Measurements from ENCODE around the gene TMC3. TPM values are rescaled to one million over a fixed set of nuclear protein-coding genes. Genes with fewer than 3 reads are reported as not detected.

The TMC3 gene
- polyA plus RNA-seq, 4 donors, result 0.25 to 5.3 TPM; not detected in 2

DNA sequence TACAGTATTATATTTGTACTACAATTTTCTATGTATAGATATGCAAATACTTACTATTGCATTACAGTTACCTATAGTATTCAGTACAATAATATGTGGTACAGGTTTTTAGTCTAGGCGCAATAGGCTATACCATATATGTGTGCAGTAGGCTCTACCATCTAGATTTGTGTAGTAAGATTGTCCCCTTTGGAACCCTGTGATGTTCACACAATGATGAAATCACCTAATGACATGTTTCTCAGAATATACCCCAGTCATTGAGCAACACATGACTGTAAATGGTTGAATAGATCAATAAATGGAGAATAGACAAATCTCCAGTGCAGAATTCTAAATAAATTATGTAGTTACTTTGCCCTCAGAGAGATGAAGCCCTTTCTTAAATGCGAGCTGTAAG lies 17.6 kb upstream of the TMC3 start:
- DNase-seq, result peak in 1 of 2 donors; percentile 21
- H3K4me3 ChIP-seq (ENCODE audit: low read depth in 1 of 3, low read length in 3 of 3), result no peak overlapping the region
- H3K27ac ChIP-seq (ENCODE audit: low read depth in 1 of 3, low read length in 2 of 3), result no peak overlapping the region
- no peaks in the 10 kb centered on the region for H3K27me3 ChIP-seq (ENCODE audit: control insufficient read depth in 3 of 3, insufficient read depth in 3 of 3, low read length in 3 of 3)
- no peak for FAIRE-seq
- WGBS, 3 donors, result 90 to 95% (median 94%) methylated on average over 2 of the region's 2 CpGs
- no peaks in the 10 kb centered on the region for H3K36me3 ChIP-seq (ENCODE audit: control insufficient read depth in 3 of 3, insufficient read depth in 2 of 3, low read depth in 1 of 3, low read length in 3 of 3)
- peaks cover 0 to 4% (median 4%) of the 10 kb centered on the region in 3 donors for H3K4me1 ChIP-seq (ENCODE audit: control insufficient read depth in 3 of 3, insufficient read depth in 2 of 3, low read depth in 1 of 3, low read length in 2 of 3)
- peaks cover 0 to 5% of the 10 kb centered on the region in 2 donors for H3K9me3 ChIP-seq (ENCODE audit: control insufficient read depth in 2 of 2, insufficient read depth in 1 of 2, low read depth in 1 of 2, low read length in 1 of 2)

DNA sequence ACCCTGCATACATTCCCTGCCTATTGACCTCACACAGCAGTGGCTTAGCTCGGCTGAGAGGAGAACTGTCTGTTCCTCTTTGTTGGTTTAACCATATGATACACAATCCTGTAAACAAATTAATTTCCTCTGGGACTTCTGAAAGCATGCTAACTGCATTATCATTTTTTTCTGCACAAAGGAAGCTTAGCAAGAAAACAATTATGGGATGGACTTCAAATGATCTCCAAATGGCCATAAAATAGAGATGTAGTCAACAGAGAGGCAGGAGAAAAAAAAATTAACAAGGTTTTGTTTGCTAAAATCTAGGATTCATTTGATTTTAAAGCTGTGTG lies 14.4 kb upstream of the TMC3 start:
- Histone ChIP-seq H3K4me3 (ENCODE audit: low read depth in 1 of 3, low read length in 3 of 3) (no peak overlapping the region), H3K27me3 (ENCODE audit: control insufficient read depth in 3 of 3, insufficient read depth in 3 of 3, low read length in 3 of 3) (no peaks in the 10 kb centered on the region), H3K36me3 (ENCODE audit: control insufficient read depth in 3 of 3, insufficient read depth in 2 of 3, low read depth in 1 of 3, low read length in 3 of 3) (no peaks in the 10 kb centered on the region), H3K9me3 (ENCODE audit: control insufficient read depth in 2 of 2, insufficient read depth in 1 of 2, low read depth in 1 of 2, low read length in 1 of 2) (peaks cover 2 to 4% of the 10 kb centered on the region in 2 donors), H3K4me1 (ENCODE audit: control insufficient read depth in 3 of 3, insufficient read depth in 2 of 3, low read depth in 1 of 3, low read length in 2 of 3) (peaks cover 4 to 9% (median 5%) of the 10 kb centered on the region in 3 donors), H3K27ac (ENCODE audit: low read depth in 1 of 3, low read length in 2 of 3) (no peak overlapping the region)
- DNase-seq (no peak), FAIRE-seq (no peak)
- 43 to 75% (median 64%) methylated on average over 1 of the region's 1 CpG for WGBS, 3 donors

DNA sequence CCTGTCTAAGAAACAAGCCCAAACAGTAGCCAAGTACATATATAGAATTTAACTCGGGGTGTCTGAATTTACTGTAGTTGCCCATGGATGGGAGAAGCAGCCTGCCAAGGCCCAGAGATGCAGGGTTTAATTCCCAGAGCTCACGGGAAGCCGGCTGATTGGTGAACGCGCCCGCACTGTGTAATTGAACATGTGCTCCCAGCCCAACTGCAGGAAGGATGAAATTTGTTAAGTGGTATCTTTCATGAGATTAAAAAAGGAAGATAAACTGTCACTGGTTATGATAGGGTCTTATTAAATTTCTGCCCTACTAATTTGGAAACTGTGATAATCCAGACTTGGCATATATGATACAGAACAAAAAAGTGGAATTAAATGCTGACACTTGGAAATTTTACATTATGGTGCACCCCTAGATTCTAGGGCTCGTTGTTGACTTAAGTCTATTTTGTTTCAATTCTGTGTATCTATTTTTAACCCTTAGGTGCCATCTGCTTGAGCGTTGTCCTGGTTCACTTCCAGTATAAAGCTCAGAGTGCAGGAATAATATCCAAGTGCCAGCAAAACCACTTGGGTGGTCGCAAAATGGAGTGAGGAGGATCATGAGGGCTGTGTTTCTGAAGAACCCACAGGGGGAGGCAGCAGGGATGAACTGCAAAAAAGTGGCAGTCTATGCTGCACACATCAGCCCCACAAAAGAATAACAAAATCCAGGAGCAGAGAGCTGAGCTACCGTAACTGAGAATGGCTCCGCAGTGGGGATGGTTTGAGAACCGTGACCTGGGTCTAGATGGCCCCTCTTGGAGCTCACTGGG lies 13.8 kb upstream of the TMC3 start:
- no peak overlapping the region for H3K27ac ChIP-seq (ENCODE audit: low read depth in 1 of 3, low read length in 2 of 3)
- H3K27me3 ChIP-seq (ENCODE audit: control insufficient read depth in 3 of 3, insufficient read depth in 3 of 3, low read length in 3 of 3), result no peaks in the 10 kb centered on the region
- no peak overlapping the region for H3K4me3 ChIP-seq (ENCODE audit: low read depth in 1 of 3, low read length in 3 of 3)
- no peaks in the 10 kb centered on the region for H3K36me3 ChIP-seq (ENCODE audit: control insufficient read depth in 3 of 3, insufficient read depth in 2 of 3, low read depth in 1 of 3, low read length in 3 of 3)
- peaks cover 2 to 4% of the 10 kb centered on the region in 2 donors for H3K9me3 ChIP-seq (ENCODE audit: control insufficient read depth in 2 of 2, insufficient read depth in 1 of 2, low read depth in 1 of 2, low read length in 1 of 2)
- DNase-seq (no peak), FAIRE-seq (no peak)
- peaks cover 4 to 9% (median 5%) of the 10 kb centered on the region in 3 donors for H3K4me1 ChIP-seq (ENCODE audit: control insufficient read depth in 3 of 3, insufficient read depth in 2 of 3, low read depth in 1 of 3, low read length in 2 of 3)
- WGBS, 3 donors, result 78 to 92% (median 88%) methylated on average over 12 of the region's 12 CpGs

DNA sequence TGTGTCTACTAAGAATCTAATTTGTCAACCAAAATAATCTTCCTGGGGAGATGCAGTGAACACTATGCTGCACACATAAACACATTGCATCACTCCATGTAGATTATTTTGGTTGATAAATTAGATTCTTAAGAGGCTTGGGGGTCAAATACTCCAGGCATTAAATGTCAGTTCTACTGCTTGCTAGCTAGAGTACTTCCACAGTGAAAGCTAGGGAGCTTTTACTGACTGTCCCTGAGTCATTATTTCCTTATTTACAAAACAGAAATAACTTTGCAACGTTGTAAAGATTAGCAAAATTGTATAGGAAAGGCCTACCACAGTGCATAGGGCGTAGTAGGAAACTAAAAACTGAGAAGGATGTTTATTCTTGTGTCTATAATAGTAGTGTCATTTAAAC lies 12.9 kb upstream of the TMC3 start:
- peak; percentile 6 to 54 for DNase-seq
- FAIRE-seq, result no peak
- H3K4me3 ChIP-seq (ENCODE audit: low read depth in 1 of 3, low read length in 3 of 3), result no peak overlapping the region
- H3K27ac ChIP-seq (ENCODE audit: low read depth in 1 of 3, low read length in 2 of 3), result no peak overlapping the region
- 13 to 33% (median 32%) methylated on average over 2 of the region's 2 CpGs for WGBS, 3 donors
- H3K36me3 ChIP-seq (ENCODE audit: control insufficient read depth in 3 of 3, insufficient read depth in 2 of 3, low read depth in 1 of 3, low read length in 3 of 3), result no peaks in the 10 kb centered on the region
- H3K9me3 ChIP-seq (ENCODE audit: control insufficient read depth in 2 of 2, insufficient read depth in 1 of 2, low read depth in 1 of 2, low read length in 1 of 2), result peaks cover 2 to 4% of the 10 kb centered on the region in 2 donors
- H3K27me3 ChIP-seq (ENCODE audit: control insufficient read depth in 3 of 3, insufficient read depth in 3 of 3, low read length in 3 of 3), result no peaks in the 10 kb centered on the region
- H3K4me1 ChIP-seq (ENCODE audit: control insufficient read depth in 3 of 3, insufficient read depth in 2 of 3, low read depth in 1 of 3, low read length in 2 of 3), result peaks cover 4 to 9% (median 5%) of the 10 kb centered on the region in 3 donors

DNA sequence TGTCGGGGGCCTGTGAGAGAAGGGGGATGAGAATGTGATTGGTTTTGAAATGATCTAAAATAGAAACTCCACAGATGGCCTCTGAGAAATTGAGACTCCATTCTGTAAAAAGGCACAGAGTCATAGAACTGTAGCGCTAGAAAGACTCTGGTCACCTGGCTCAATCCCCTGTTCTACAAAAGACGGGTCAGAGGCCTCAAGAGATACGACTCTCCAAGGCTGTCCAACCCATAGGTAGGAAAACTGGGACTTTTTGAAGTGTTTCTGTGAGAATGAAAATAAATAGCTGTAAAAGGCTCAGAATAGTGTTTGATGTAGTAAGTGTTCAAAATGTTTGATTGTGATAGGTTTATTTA lies 11.7 kb upstream of the TMC3 start:
- H3K4me1 ChIP-seq (ENCODE audit: control insufficient read depth in 3 of 3, insufficient read depth in 2 of 3, low read depth in 1 of 3, low read length in 2 of 3), result peaks cover 4 to 9% (median 5%) of the 10 kb centered on the region in 3 donors
- no peak overlapping the region for H3K27ac ChIP-seq (ENCODE audit: low read depth in 1 of 3, low read length in 2 of 3)
- FAIRE-seq (no peak), DNase-seq (no peak)
- H3K27me3 ChIP-seq (ENCODE audit: control insufficient read depth in 3 of 3, insufficient read depth in 3 of 3, low read length in 3 of 3), result no peaks in the 10 kb centered on the region
- no peaks in the 10 kb centered on the region for H3K36me3 ChIP-seq (ENCODE audit: control insufficient read depth in 3 of 3, insufficient read depth in 2 of 3, low read depth in 1 of 3, low read length in 3 of 3)
- 33 to 69% (median 45%) methylated on average over 4 of the region's 4 CpGs for WGBS, 3 donors
- H3K9me3 ChIP-seq (ENCODE audit: control insufficient read depth in 2 of 2, insufficient read depth in 1 of 2, low read depth in 1 of 2, low read length in 1 of 2), result peaks cover 2 to 4% of the 10 kb centered on the region in 2 donors
- no peak overlapping the region for H3K4me3 ChIP-seq (ENCODE audit: low read depth in 1 of 3, low read length in 3 of 3)

DNA sequence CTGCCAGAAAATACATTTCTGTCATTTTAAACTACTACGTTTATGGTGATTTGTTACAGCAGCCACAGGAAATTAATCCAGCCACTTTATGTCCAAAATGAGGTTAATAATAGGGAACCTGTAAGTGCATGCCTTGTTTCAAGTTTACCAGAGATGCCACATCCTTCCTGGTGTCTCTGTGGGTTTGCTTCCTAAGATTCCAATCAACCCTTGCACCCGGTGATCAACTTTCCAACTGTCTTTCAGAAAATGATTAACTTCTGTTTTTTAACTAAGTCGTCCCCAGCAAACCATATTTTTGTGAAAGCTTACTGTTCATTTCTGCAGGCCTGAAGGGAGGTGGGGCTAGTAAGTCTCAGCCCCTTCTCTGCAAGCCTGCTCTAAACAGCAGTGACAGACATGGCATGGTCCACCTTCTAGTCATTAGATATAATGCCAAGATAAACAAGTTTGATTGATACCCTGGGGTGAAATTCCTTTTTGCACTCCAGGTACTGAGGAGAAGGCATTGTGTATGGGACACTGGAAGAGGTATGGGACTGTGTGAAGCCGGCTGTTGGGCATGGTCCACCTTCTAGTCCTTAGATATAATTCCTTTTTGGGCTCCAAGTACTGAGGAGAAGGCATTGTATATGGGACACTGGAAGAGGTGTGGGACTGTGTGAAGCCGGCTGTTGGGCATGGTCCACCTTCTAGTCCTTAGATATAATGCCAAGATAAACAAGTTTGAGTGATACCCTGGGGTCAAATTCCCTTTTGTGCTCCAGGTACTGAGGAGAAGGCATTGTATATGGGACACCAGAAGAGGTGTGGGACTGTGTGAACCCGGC lies 11.1 kb upstream of the TMC3 start:
- no peak overlapping the region for H3K27ac ChIP-seq (ENCODE audit: low read depth in 1 of 3, low read length in 2 of 3)
- DNase-seq (peak; percentile 9 to 70), FAIRE-seq (no peak)
- WGBS, 3 donors, result 20 to 58% (median 31%) methylated on average over 6 of the region's 6 CpGs
- H3K36me3 ChIP-seq (ENCODE audit: control insufficient read depth in 3 of 3, insufficient read depth in 2 of 3, low read depth in 1 of 3, low read length in 3 of 3), result no peaks in the 10 kb centered on the region
- H3K9me3 ChIP-seq (ENCODE audit: control insufficient read depth in 2 of 2, insufficient read depth in 1 of 2, low read depth in 1 of 2, low read length in 1 of 2), result peaks cover 2 to 4% of the 10 kb centered on the region in 2 donors
- no peaks in the 10 kb centered on the region for H3K27me3 ChIP-seq (ENCODE audit: control insufficient read depth in 3 of 3, insufficient read depth in 3 of 3, low read length in 3 of 3)
- no peak overlapping the region for H3K4me3 ChIP-seq (ENCODE audit: low read depth in 1 of 3, low read length in 3 of 3)
- peaks cover 4 to 9% (median 5%) of the 10 kb centered on the region in 3 donors for H3K4me1 ChIP-seq (ENCODE audit: control insufficient read depth in 3 of 3, insufficient read depth in 2 of 3, low read depth in 1 of 3, low read length in 2 of 3)

DNA sequence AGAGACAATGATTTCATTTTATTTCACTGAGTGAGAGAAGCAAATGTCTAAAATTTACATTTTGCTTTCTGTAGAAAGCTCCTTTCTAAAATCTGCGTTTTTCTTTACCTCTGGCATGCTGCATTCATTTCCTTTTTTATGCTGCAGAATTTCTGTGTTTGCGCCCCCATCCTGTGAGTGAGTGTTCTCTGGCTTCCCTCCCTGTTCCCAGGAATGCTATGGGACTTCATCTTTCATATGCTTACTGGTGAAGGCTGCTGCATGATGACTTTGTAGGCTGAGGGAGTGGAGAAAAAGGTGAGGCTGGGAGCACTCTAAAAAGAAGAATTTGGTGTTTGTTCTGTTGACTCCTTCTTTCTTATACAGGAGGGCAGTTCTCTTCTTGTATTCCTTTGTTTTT lies 7.7 kb upstream of the TMC3 start:
- no peaks in the 10 kb centered on the region for H3K27me3 ChIP-seq (ENCODE audit: control insufficient read depth in 3 of 3, insufficient read depth in 3 of 3, low read length in 3 of 3)
- H3K36me3 ChIP-seq (ENCODE audit: control insufficient read depth in 3 of 3, insufficient read depth in 2 of 3, low read depth in 1 of 3, low read length in 3 of 3), result no peaks in the 10 kb centered on the region
- peaks cover 2 to 4% of the 10 kb centered on the region in 2 donors for H3K9me3 ChIP-seq (ENCODE audit: control insufficient read depth in 2 of 2, insufficient read depth in 1 of 2, low read depth in 1 of 2, low read length in 1 of 2)
- H3K4me1 ChIP-seq (ENCODE audit: control insufficient read depth in 3 of 3, insufficient read depth in 2 of 3, low read depth in 1 of 3, low read length in 2 of 3), result peaks cover 0 to 9% (median 5%) of the 10 kb centered on the region in 3 donors
- no peak overlapping the region for H3K4me3 ChIP-seq (ENCODE audit: low read depth in 1 of 3, low read length in 3 of 3)
- H3K27ac ChIP-seq (ENCODE audit: low read depth in 1 of 3, low read length in 2 of 3), result no peak overlapping the region
- WGBS, 3 donors, result 80 to 94% (median 90%) methylated on average over 2 of the region's 2 CpGs
- FAIRE-seq (no peak), DNase-seq (no peak)

DNA sequence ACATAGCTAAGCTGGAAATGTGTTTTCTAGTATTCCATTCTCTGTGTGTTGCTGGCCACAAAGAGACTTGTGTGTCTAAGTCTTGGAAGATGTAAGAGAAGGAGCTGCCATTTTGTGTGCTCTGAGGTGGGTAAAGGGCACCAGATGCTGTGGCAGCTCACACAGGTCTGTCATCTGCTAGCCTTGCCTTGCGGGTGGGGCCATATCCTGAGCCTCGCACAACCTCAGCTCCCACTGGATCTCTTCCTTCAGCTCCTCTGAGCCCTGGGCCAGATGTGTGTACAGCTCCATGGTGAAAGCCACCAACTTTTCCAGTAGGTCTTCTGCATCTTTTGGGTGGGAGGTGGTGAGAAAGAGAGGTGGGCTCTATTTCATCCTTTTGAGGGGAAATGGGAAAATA lies 6.7 kb upstream of the TMC3 start:
- no peak overlapping the region for H3K4me3 ChIP-seq (ENCODE audit: low read depth in 1 of 3, low read length in 3 of 3)
- DNase-seq (no peak), FAIRE-seq (no peak)
- H3K36me3 ChIP-seq (ENCODE audit: control insufficient read depth in 3 of 3, insufficient read depth in 2 of 3, low read depth in 1 of 3, low read length in 3 of 3), result no peaks in the 10 kb centered on the region
- H3K9me3 ChIP-seq (ENCODE audit: control insufficient read depth in 2 of 2, insufficient read depth in 1 of 2, low read depth in 1 of 2, low read length in 1 of 2), result peaks cover 2 to 4% of the 10 kb centered on the region in 2 donors
- 81 to 83% (median 82%) methylated on average over 2 of the region's 2 CpGs for WGBS, 3 donors
- no peaks in the 10 kb centered on the region for H3K27me3 ChIP-seq (ENCODE audit: control insufficient read depth in 3 of 3, insufficient read depth in 3 of 3, low read length in 3 of 3)
- no peak overlapping the region for H3K27ac ChIP-seq (ENCODE audit: low read depth in 1 of 3, low read length in 2 of 3)
- peaks cover 4 to 7% (median 5%) of the 10 kb centered on the region in 3 donors for H3K4me1 ChIP-seq (ENCODE audit: control insufficient read depth in 3 of 3, insufficient read depth in 2 of 3, low read depth in 1 of 3, low read length in 2 of 3)

Measured in small intestine (tissue), 7 donors.